Stimulated activated naive CD4-positive, alpha-beta T cell treated with Interleukin-2 at 50 U/mL for 16 hours (primary cell): ENCODE results near the gene IYD.
"Not testable (repeated sequence)": the region's sequence is repeated elsewhere in the genome, so short reads cannot be mapped to it uniquely, and the experiment has no call there.

Source experiments
- DNase-seq: peaks from one replicate; lab custom pipeline; 2025; lab: John Stamatoyannopoulos, UW

The IYD gene

GRCh38 chr6:150435360-150435759, 66.5 kb downstream of the IYD start:
- DNase-seq, result no peak

GRCh38 chr6:150435832-150436231, 67.0 kb downstream of the IYD start:
- no peak for DNase-seq

- DNase-seq, result no peak
Observed at GRCh38 chr6:150439373-150439772, 70.6 kb downstream of the IYD start.

GRCh38 chr6:150443621-150444020, 74.8 kb downstream of the IYD start:
- no peak for DNase-seq

GRCh38 chr6:150444308-150444707, 75.5 kb downstream of the IYD start:
- DNase-seq, result no peak

GRCh38 chr6:150445486-150445885, 76.7 kb downstream of the IYD start:
- no peak for DNase-seq

- DNase-seq, result no peak
Observed at GRCh38 chr6:150448221-150448620, 79.4 kb downstream of the IYD start.

- DNase-seq, result not testable (repeated sequence)
Observed at GRCh38 chr6:150449055-150449454, 80.2 kb downstream of the IYD start.

GRCh38 chr6:150450918-150451317, 82.1 kb downstream of the IYD start:
- no peak for DNase-seq

- no peak for DNase-seq
Observed at GRCh38 chr6:150451807-150452427, 83.1 kb downstream of the IYD start.

- DNase-seq, result no peak
Observed at GRCh38 chr6:150452428-150453243, 83.8 kb downstream of the IYD start.

- no peak for DNase-seq
Observed at GRCh38 chr6:150453357-150453756, 84.5 kb downstream of the IYD start.
